Daoy (cell line): Measurements from ENCODE around the gene PRKAR2B. TPM values are rescaled to one million over a fixed set of nuclear protein-coding genes. Genes with fewer than 3 reads are reported as not detected.

Experiments
- DNase-seq: peaks from one replicate; pipeline ENCODE4 v3.0.0-alpha.2; 2015; ENCODE audit warnings: low read depth
- total RNA-seq: library from RNA; depleted of rRNA; stranded (reverse); fragments of >200 nt; shearing (Covaris generic); gene quantifications from 2 replicates; pipeline ENCODE4 v1.2.3, GENCODE V29; 2014; rRNA removed

The PRKAR2B gene
- total RNA-seq, 1 experiment from 2014 or later: 12.3 TPM

- DNase-seq: peak; percentile 86
These were observed 135.9 kb downstream of the PRKAR2B start for GRCh38 chr7:107180378-107180777.

DNA sequence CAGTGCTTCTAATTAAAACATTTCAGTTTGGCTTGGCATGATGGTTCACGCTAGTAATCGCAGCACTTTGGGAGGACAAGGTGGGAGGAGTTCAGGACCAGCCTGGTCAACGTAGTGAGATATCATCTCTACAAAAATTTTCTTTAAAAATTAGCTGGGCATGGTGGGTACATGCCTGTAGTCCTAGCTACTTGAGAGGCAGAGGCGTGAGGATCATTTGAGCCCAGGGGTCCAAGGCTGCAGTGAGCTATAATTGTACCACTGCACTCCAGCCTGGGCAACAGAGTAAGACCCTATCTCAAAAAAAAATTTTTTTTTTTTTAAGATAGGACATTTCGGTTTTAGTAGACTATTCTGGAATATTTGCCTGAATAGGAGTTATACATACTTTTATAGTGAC is 136.7 kb downstream of the PRKAR2B start:
- no peak for DNase-seq

- no peak for DNase-seq
These were observed 141.2 kb downstream of the PRKAR2B start for GRCh38 chr7:107185716-107186115.

DNA sequence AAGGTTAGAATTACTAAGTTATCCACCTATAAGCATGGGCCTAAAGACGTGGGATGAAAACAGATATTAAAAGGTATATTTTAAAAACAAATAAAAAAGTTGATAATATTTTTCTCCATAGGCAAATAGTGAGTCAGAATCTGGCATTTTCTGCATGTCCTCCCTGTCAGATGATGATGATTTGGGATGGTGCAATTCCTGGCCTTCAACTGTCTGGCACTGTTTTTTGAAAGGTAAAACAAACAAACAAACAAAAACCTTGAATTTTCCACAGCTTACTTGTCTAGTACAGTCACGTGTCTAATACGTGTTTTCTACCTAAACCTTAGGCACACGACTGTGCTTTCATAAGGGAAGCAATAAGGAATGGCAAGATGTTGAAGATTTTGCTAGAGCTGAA is 141.7 kb downstream of the PRKAR2B start:
- no peak for DNase-seq

DNA sequence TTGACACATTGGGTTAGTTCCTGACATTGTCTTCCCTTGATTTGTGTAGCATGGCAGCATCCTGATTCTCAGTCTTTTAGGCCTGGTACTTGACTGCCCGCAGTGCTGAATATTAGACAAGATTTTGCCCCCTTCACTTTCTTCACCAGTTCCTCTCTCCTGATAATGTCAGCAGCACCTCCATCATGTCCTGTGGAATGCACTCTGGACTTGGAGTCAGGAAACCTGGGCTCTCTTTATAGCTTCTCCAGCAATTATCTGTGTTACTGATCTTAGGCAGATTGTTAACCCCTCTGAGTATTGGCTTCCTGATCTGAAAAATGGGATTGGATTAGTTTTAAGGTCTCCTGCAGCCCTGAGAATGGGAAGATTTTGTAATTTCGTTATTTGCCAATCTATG is 143.3 kb downstream of the PRKAR2B start:
- no peak for DNase-seq

DNA sequence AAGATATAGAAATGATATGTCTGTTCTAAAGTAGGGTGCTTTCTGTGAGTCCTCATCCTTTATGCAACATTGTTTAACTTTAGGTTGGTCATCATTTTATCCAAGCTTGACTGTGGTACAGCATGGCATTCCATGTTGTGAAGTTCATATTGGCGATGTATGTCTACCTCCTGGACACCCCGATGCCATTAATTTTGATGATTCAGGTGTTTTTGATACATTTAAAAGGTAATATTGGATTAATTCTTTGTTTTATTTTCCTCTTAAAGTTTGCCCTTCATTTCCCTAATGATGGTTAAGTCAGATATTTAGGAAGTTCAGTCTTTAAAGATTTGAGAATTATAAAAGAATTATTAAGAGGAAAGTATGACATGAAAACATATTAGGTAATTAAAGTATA is 145.6 kb downstream of the PRKAR2B start:
- no peak for DNase-seq

DNA sequence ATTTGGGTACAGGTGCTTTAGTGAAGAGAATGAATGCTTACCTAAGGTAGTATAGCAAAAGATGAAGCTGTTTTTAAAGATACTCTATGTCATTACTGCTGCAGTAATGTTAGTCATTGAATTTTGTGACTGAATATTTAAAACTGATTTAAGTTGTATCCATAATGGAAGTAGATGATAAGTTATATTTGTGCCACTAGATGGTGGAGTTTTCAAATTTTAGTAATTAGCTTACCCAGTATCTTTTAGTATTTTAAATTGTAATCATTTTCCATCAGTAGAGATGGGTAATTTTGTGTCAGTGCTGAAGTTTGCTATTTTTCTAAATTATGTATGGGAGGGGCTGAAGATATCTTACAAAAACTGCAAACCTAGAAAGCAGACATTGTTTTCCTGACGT is 149.5 kb downstream of the PRKAR2B start:
- DNase-seq: no peak

GRCh38 chr7:107196834-107197610 is 152.5 kb downstream of the PRKAR2B start:
- no peak for DNase-seq

DNA sequence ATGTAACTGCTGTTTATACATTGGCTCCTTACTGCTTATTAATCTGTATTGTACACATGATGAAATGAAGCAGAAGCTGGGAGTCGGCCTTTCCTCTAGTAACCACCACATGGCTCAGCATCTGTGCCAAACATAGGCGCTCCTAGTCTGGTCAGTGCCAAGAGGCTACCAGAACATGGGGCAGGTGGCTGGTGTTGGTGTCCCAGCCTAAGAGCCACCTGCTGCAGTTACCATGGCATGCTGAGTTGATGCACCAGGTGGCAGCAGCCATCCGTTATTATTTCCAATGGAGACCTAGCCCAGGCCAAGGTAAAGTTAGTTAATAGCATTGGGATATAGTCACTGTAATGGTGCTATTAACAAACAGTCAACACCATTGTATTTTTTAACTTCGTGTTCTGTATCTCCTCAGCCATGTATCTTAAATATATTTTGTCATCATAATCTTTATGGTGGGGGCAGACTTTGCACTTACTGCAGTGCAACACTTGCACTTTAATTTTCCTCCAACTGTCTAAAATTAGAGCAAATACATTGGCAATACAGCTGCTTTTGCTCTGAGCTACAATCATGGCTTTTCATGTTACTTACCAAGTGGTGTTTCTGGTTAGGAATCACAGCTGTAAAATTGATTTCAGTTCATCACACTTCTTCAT is 157.4 kb downstream of the PRKAR2B start:
- DNase-seq: peak; percentile 39

DNA sequence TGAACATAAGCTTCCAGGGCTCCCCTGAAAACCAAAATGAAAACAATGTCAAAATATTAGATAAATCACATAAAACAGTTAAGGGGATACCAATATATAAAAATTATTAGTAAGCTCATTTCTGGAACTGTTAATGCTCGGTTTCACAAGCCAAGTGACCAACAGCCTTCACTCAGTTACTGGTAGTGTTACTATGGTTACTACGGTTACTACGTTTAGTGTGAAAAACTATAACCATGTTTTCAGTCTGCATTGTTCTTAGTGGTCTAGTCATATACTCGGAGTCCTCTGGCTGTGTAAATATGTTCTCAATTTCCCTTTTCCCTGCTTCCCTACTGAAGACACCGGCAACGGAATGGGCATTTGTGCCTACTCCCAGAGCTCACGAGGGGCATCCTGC is 159.1 kb downstream of the PRKAR2B start:
- DNase-seq: no peak

GRCh38 chr7:107206136-107206535 is 161.6 kb downstream of the PRKAR2B start:
- DNase-seq: no peak

DNA sequence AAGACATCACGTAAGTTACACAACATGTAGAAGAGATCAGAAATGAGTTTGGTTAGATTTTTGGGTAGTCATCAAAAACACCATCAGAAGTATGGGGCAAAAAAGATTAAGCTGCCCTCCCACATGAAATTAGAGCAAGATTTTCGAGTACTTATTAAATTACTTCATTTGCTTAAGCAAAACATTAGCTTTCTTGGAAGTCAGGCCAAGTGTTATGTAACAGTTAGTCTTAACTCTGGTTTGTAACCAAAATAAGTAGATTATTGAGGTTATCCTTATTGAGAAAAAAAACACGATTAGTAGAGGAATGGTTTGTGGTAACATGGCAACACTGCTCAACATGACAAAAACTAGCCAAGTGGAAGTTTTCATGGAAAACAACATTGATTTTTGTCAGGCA is 162.2 kb downstream of the PRKAR2B start:
- DNase-seq: no peak

- DNase-seq: no peak
These were observed 163.0 kb downstream of the PRKAR2B start for GRCh38 chr7:107207459-107207858.

DNA sequence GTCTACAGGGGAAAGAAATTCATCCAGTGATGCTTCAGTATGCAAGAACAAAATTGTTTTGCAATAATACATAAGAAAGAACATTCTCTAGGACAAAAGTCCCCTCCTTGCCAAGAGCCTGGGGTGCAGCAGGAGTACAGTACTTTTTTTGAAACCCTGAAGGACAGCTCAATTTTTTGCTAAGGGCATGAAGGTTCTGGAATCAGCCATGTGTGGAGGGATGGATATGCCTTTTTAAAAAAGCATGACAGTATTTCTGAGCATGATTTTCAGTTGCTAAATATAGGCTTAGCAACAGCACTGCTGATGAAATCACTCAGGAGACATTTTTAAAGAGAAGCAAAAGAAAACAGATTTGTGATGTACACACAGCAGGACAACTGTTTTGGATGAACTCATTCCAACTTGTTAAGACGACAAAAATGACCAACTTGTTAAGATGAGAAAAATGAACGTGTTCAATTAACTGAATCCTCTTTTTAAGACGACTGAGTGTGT is 163.6 kb downstream of the PRKAR2B start:
- no peak for DNase-seq

- no peak for DNase-seq
These were observed 164.1 kb downstream of the PRKAR2B start for GRCh38 chr7:107208563-107208962.

DNA sequence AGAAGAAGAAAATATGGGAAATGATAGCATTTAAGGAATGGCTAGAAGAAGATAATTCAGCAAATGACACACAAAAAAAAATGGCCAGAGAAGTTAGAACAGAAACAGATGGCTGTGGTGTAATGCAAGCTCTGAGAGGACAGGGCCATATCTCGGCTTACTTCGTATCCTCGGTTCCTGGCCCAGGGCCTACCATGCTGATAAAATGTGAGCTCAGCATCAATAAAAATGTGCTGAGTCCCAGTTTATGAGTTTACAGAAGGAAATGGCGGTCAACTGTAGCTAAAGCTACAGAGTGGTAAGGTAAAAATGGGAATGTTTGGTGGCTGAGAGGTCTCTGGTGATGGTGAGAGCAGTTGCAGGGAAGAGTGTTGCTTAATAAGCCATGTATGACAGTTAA is 165.1 kb downstream of the PRKAR2B start:
- no peak for DNase-seq

DNA sequence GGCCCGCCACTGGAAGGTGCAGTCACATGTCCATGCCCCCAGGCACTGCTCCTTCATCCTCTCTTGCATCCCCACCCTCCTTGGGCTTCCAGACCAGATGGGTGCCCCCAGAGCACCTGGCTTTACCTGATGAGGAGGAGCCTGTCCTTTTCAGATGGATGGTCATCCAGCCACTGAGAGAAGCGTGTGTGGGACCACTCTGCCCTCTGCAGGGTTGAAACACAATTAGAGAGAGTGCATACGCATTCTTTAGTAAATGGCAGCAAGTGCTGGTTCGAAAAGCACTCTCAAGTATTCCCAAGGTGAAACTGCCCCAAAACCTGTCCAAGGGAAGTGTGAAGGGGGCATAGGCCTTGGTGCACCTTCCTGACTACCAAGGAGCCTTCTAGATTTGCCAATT is 165.9 kb downstream of the PRKAR2B start:
- DNase-seq: no peak

Other genes starting within 250 kb of the PRKAR2B start
- 0.86 and 1.5 TPM in 2 replicates for gene PIK3CG, start 179.4 kb upstream of the PRKAR2B start, total RNA-seq
- 45.3 and 46.4 TPM in 2 replicates for gene HBP1, start 124.3 kb downstream of the PRKAR2B start, total RNA-seq